Left lung (tissue), 10 donors: ENCODE data around the gene KRTAP12-1. TPM values are rescaled to one million over a fixed set of nuclear protein-coding genes. Genes with fewer than 3 reads are reported as not detected.

Experiments
- ATAC-seq: fragments of 200-7000 bp; cut with Tn5 transposase; one replicate; pipeline ENCODE4 v1.9.1; 2020; ENCODE audit warnings: moderate library complexity
- DNase-seq, 4 donors: peaks; one replicate each; pipeline ENCODE4 v3.0.0-alpha.2; 2013 to 2020
- H3K27ac ChIP-seq, 2 donors: fragments of 200-600 bp; sonication (generic) in 1 of 2; one replicate each; pipeline versions ENCODE4 v1.5.0 to v1.8.0; 2020 to 2021
- H3K27me3 ChIP-seq, 2 donors: fragments of 200-600 bp; sonication (generic) in 1 of 2; one replicate each; pipeline versions ENCODE4 v1.5.0 to v1.8.0; 2020 to 2021
- H3K36me3 ChIP-seq, 2 donors: fragments of 200-600 bp; sonication (generic) in 1 of 2; one replicate each; pipeline versions ENCODE4 v1.5.0 to v1.8.0; 2020 to 2021
- H3K4me1 ChIP-seq, 2 donors: fragments of 200-600 bp; one replicate each; pipeline ENCODE4 v1.8.0; 2021
- H3K4me3 ChIP-seq, 2 donors: fragments of 200-600 bp; sonication (generic) in 1 of 2; one replicate each; pipeline versions ENCODE4 v1.5.0 to v1.8.0; 2020 to 2021; ENCODE audit warnings: mild to moderate bottlenecking in 1 of 2
- H3K9me3 ChIP-seq, 2 donors: fragments of 200-600 bp; sonication (generic) in 1 of 2; one replicate each; pipeline versions ENCODE4 v1.5.0 to v1.8.0; 2020 to 2021
- CTCF ChIP-seq, 2 donors: fragments of 200-600 bp; sonication (generic) in 1 of 2; IDR thresholded peaks; one replicate each; pipeline versions ENCODE4 v1.5.0 to v1.8.0; 2021; ENCODE audit warnings: antibody characterized with exemption in 2 of 2
- intact Hi-C, 2 donors: fragments of 100-400 bp; cut with DNase I; formaldehyde crosslinking; loops; one replicate each; pipeline versions ENCODE4 v1.11.2 to v1.14.2; 2022
- polyA plus RNA-seq, 6 donors: library from polyadenylated mRNA; unstranded; fragments of 120-200 nt; gene quantifications; one replicate each; pipeline ENCODE4 v1.2.1, GENCODE V29; 2013; ENCODE audit not compliant: insufficient read length in 6 of 6
- total RNA-seq, 2 donors: library from RNA; stranded (reverse); fragmentation: NEBNext Ultra II Directional; extraction: Animal tissue kit (Norgen Biotek cat#: 25700); gene quantifications; one replicate each; pipeline ENCODE4 v1.2.1, GENCODE V29; 2021
- donor health status: DM: no; HTN: yes; CAD: no.
- donor health status: DM: no; HTN: no; CAD: no.

The KRTAP12-1 gene
- total and polyA plus RNA-seq, 8 donors, result not detected

GRCh38 chr21:44728716-44729115, 46.8 kb upstream of the KRTAP12-1 start:
- Histone ChIP-seq H3K4me1 (no peaks in the 10 kb centered on the region), H3K36me3 (no peaks in the 10 kb centered on the region), H3K27me3 (peaks cover 5 to 53% of the 10 kb centered on the region in 2 donors), H3K27ac (no peak overlapping the region), H3K4me3 (no peak overlapping the region), H3K9me3 (no peaks in the 10 kb centered on the region)
- TF ChIP-seq CTCF (IDR thresholded peaks at IDR 0.05), result no peak
- intact Hi-C loops, result no loop called here
- DNase-seq (no peak), ATAC-seq (no peak)

- TF ChIP-seq CTCF (IDR thresholded peaks at IDR 0.05), result no peak
- Histone ChIP-seq H3K27me3 (peaks cover 15 to 62% of the 10 kb centered on the region in 2 donors), H3K4me1 (no peaks in the 10 kb centered on the region), H3K4me3 (no peak overlapping the region), H3K9me3 (no peaks in the 10 kb centered on the region), H3K36me3 (no peaks in the 10 kb centered on the region), H3K27ac (no peak overlapping the region)
- ATAC-seq (no peak), DNase-seq (no peak)
- intact Hi-C loops, result no loop called here
Observed at GRCh38 chr21:44727757-44728156, 45.8 kb upstream of the KRTAP12-1 start.

GRCh38 chr21:44727321-44727720, 45.4 kb upstream of the KRTAP12-1 start:
- H3K4me1 ChIP-seq, result no peaks in the 10 kb centered on the region
- no peak overlapping the region for H3K27ac ChIP-seq
- no peak overlapping the region for H3K4me3 ChIP-seq
- ATAC-seq, result no peak
- no peaks in the 10 kb centered on the region for H3K9me3 ChIP-seq
- intact Hi-C loops, result no loop called here
- H3K36me3 ChIP-seq, result no peaks in the 10 kb centered on the region
- peaks cover 19 to 67% of the 10 kb centered on the region in 2 donors for H3K27me3 ChIP-seq
- DNase-seq, result no peak
- TF ChIP-seq CTCF (IDR thresholded peaks at IDR 0.05), result no peak

DNA sequence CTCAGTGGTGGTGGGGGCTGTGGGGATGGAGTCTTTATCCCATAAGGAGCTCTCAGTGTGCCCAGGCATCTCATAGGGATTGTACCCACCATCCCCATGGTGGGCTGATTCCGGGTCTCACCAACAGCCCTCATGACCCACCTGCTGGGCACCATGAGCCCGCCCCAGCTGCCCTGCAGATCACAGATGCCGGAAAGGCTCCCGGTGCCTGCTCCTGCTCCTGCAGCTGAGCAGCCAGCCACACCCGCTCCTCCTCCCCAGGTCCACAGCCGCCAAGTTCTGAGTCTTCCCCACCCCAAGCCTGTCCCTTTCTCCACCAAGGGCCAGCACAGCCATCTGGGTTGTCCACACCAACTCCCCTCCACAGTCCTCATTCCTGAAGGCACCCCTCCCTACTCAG, 44.9 kb upstream of the KRTAP12-1 start:
- Histone ChIP-seq H3K27me3 (peaks cover 19 to 72% of the 10 kb centered on the region in 2 donors), H3K27ac (no peak overlapping the region), H3K9me3 (no peaks in the 10 kb centered on the region), H3K36me3 (no peaks in the 10 kb centered on the region), H3K4me3 (no peak overlapping the region), H3K4me1 (no peaks in the 10 kb centered on the region)
- DNase-seq, result no peak
- intact Hi-C loops, result no loop called here
- ATAC-seq, result no peak
- TF ChIP-seq CTCF (IDR thresholded peaks at IDR 0.05), result no peak

DNA sequence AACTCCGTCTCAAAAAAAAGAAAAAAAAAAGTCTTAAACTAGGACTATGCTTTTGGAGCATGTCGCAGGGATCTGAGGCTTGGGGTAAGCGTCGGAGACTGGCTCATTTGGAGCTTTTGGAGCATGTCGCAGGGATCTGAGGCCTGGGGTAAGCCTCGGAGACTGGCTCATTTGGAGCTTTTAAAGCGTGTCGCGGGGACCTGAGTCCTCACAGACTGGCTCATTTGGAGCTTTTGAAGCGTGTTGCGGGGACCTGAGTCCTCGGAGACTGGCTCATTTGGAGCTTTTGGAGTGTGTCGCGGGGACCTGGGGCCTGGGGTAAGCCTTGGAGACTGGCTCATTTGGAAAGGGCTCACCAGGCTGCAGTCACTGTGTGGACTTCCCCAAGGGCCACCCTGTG, 43.0 kb upstream of the KRTAP12-1 start:
- Histone ChIP-seq H3K4me3 (no peak overlapping the region), H3K27ac (no peak overlapping the region), H3K36me3 (no peaks in the 10 kb centered on the region), H3K4me1 (no peaks in the 10 kb centered on the region), H3K27me3 (peaks cover 19 to 87% of the 10 kb centered on the region in 2 donors), H3K9me3 (no peaks in the 10 kb centered on the region)
- no peak for TF ChIP-seq CTCF (IDR thresholded peaks at IDR 0.05)
- ATAC-seq, result no peak
- no peak for DNase-seq
- intact Hi-C loops, result no loop called here
